Suprapubic skin (tissue), 4 donors: ENCODE results near the gene CDC25B. TPM values are rescaled to one million over a fixed set of nuclear protein-coding genes. Genes with fewer than 3 reads are reported as not detected.

Experiments
- DNase-seq, 2 donors: peaks; one replicate each; pipeline ENCODE4 v3.0.0-alpha.2; 2019; ENCODE audit warnings: low spot score in 2 of 2
- H3K27ac ChIP-seq: fragments of 200-600 bp; sonication (generic); one replicate; pipeline ENCODE4 v1.5.1; 2019
- H3K27me3 ChIP-seq: fragments of 200-600 bp; sonication (generic); one replicate; pipeline ENCODE4 v1.5.1; 2019
- H3K36me3 ChIP-seq: fragments of 200-600 bp; sonication (generic); one replicate; pipeline ENCODE4 v1.5.1; 2019
- H3K4me1 ChIP-seq: fragments of 200-600 bp; sonication (generic); one replicate; pipeline ENCODE4 v1.5.1; 2019
- H3K4me3 ChIP-seq: fragments of 200-600 bp; sonication (generic); one replicate; pipeline ENCODE4 v1.5.1; 2019; ENCODE audit warnings: mild to moderate bottlenecking
- H3K9me3 ChIP-seq: fragments of 200-600 bp; sonication (generic); one replicate; pipeline ENCODE4 v1.5.1; 2019
- CTCF ChIP-seq, 2 donors: fragments of 200-600 bp in 1 of 2; fragments of 450-650 bp in 1 of 2; sonication (generic) in 1 of 2; IDR thresholded peaks; one replicate each; pipeline ENCODE4 v1.5.1; 2016 to 2019; ENCODE audit warnings: antibody characterized with exemption in 2 of 2, mild to moderate bottlenecking in 1 of 2, moderate library complexity in 1 of 2
- EP300 ChIP-seq: sonication (generic); formaldehyde crosslinking; IDR thresholded peaks from one replicate; pipeline ENCODE4 v1.6.1; 2017; ENCODE audit warnings: antibody characterized with exemption
- POLR2A ChIP-seq, 2 donors: fragments of 450-650 bp; IDR thresholded peaks; one replicate each; pipeline ENCODE4 v1.6.1; 2017; ENCODE audit warnings: antibody characterized with exemption in 2 of 2, mild to moderate bottlenecking in 2 of 2, moderate library complexity in 2 of 2
- POLR2AphosphoS5 ChIP-seq, 3 donors: sonication (generic); formaldehyde crosslinking; IDR thresholded peaks; one replicate each; pipeline ENCODE4 v1.6.1; 2017; ENCODE audit warnings: antibody characterized with exemption in 3 of 3
- WGBS: methylation state at CpG from one replicate; pipeline ENCODE4 v1.1.5; 2018; 5-methylcytosine and 5-hydroxymethylcytosine counted together
- total RNA-seq, 4 donors: library from RNA; depleted of rRNA; stranded (reverse); fragments of >200 nt; gene quantifications; one replicate each; pipeline ENCODE4 v1.1.0, GENCODE V29; 2016

Gene CDC25B
- total RNA-seq, 4 donors from 2014 or later = 12.7 to 34.4 (median 23.3) TPM

GRCh38 chr20:3804781-3805180 lies 8.7 kb downstream of the CDC25B start:
- no peaks in the 10 kb centered on the region for H3K27me3 ChIP-seq
- peak in 1 of 2 donors; percentile 51 for DNase-seq
- H3K27ac ChIP-seq = peak overlapping the region; percentile 98
- H3K9me3 ChIP-seq = no peaks in the 10 kb centered on the region
- 67% methylated on average over 3 of the region's 11 CpGs for WGBS
- peaks cover 84% of the 10 kb centered on the region for H3K4me1 ChIP-seq
- TF ChIP-seq POLR2AphosphoS5 (IDR thresholded peaks at IDR 0.05) (no peak), POLR2A (IDR thresholded peaks at IDR 0.05) (no peak), CTCF (IDR thresholded peaks at IDR 0.05) (no peak), EP300 (no peak)
- H3K36me3 ChIP-seq = peaks cover 41% of the 10 kb centered on the region
- H3K4me3 ChIP-seq = no peak overlapping the region

GRCh38 chr20:3808544-3808943 lies 12.4 kb downstream of the CDC25B start:
- no peaks in the 10 kb centered on the region for H3K27me3 ChIP-seq
- peaks cover 90% of the 10 kb centered on the region for H3K4me1 ChIP-seq
- no peaks in the 10 kb centered on the region for H3K9me3 ChIP-seq
- H3K27ac ChIP-seq = peak overlapping the region; percentile 98
- no peak for DNase-seq
- 74% methylated on average over 3 of the region's 3 CpGs for WGBS
- peak overlapping the region; percentile 27 for H3K4me3 ChIP-seq
- H3K36me3 ChIP-seq = peaks cover 8% of the 10 kb centered on the region
- no peak for TF ChIP-seq CTCF (IDR thresholded peaks at IDR 0.05)
- TF ChIP-seq POLR2A (IDR thresholded peaks at IDR 0.05) = no peak
- no peak for TF ChIP-seq EP300
- no peak for TF ChIP-seq POLR2AphosphoS5 (IDR thresholded peaks at IDR 0.05)

GRCh38 chr20:3811467-3812258 lies 15.6 kb downstream of the CDC25B start:
- no peaks in the 10 kb centered on the region for H3K27me3 ChIP-seq
- WGBS = 2% methylated on average over 13 of the region's 20 CpGs
- H3K4me3 ChIP-seq = peak overlapping the region; percentile 37
- H3K36me3 ChIP-seq = no peaks in the 10 kb centered on the region
- TF ChIP-seq POLR2A (IDR thresholded peaks at IDR 0.05) (peak in 1 of 2 donors; percentile 55), CTCF (IDR thresholded peaks at IDR 0.05) (no peak), POLR2AphosphoS5 (IDR thresholded peaks at IDR 0.05) (peak; percentile 76 to 100 (median 99)), EP300 (peak; percentile 74)
- H3K27ac ChIP-seq = peak overlapping the region; percentile 85
- no peaks in the 10 kb centered on the region for H3K9me3 ChIP-seq
- peaks cover 63% of the 10 kb centered on the region for H3K4me1 ChIP-seq
- peak; percentile 98 to 99 for DNase-seq

- Histone ChIP-seq H3K27ac (peak overlapping the region; percentile 85), H3K27me3 (no peaks in the 10 kb centered on the region), H3K36me3 (no peaks in the 10 kb centered on the region), H3K9me3 (no peaks in the 10 kb centered on the region), H3K4me3 (peak overlapping the region; percentile 37), H3K4me1 (peaks cover 57% of the 10 kb centered on the region)
- TF ChIP-seq EP300 (no peak), POLR2A (IDR thresholded peaks at IDR 0.05) (no peak), CTCF (IDR thresholded peaks at IDR 0.05) (no peak), POLR2AphosphoS5 (IDR thresholded peaks at IDR 0.05) (no peak)
- WGBS = 86% methylated on average over 9 of the region's 9 CpGs
- DNase-seq = no peak
Measured at GRCh38 chr20:3812259-3812681, 16.2 kb downstream of the CDC25B start.

GRCh38 chr20:3812975-3813847 lies 17.1 kb downstream of the CDC25B start:
- Histone ChIP-seq H3K4me3 (no peak overlapping the region), H3K36me3 (no peaks in the 10 kb centered on the region), H3K9me3 (no peaks in the 10 kb centered on the region), H3K27me3 (no peaks in the 10 kb centered on the region), H3K27ac (peak overlapping the region; percentile 85), H3K4me1 (peaks cover 50% of the 10 kb centered on the region)
- WGBS = 67% methylated on average over 8 of the region's 8 CpGs
- TF ChIP-seq EP300 = no peak
- no peak for TF ChIP-seq CTCF (IDR thresholded peaks at IDR 0.05)
- no peak for TF ChIP-seq POLR2AphosphoS5 (IDR thresholded peaks at IDR 0.05)
- TF ChIP-seq POLR2A (IDR thresholded peaks at IDR 0.05) = no peak
- no peak for DNase-seq
